ENCODE data around the gene KHSRP. TPM values are rescaled to one million over a fixed set of nuclear protein-coding genes. Genes with fewer than 3 reads are reported as not detected.
"Not testable (repeated sequence)": the region's sequence is repeated elsewhere in the genome, so short reads cannot be mapped to it uniquely, and the experiment has no call there.

Gene KHSRP
- total RNA-seq, 1 donor from 2014 or later = 65.2 TPM

GRCh38 chr19:6412447-6413091 lies 12.0 kb downstream of the KHSRP start:
- Histone ChIP-seq H3K4me1 (ENCODE audit: control insufficient read depth in 3 of 3, insufficient read depth in 3 of 3, low read length in 3 of 3) (no peaks in the 10 kb centered on the region), H3K9ac (ENCODE audit: low read depth in 1 of 3, low read length in 3 of 3) (no peak overlapping the region), H3K36me3 (ENCODE audit: control insufficient read depth in 3 of 3, insufficient read depth in 3 of 3, low read length in 3 of 3) (peaks cover 29 to 32% (median 30%) of the 10 kb centered on the region in 3 donors), H3K9me3 (ENCODE audit: control insufficient read depth in 3 of 3, low read length in 3 of 3) (no peaks in the 10 kb centered on the region), H3K27me3 (ENCODE audit: control insufficient read depth in 3 of 3, insufficient read depth in 3 of 3, low read length in 3 of 3) (no peaks in the 10 kb centered on the region), H3K4me3 (ENCODE audit: low read length in 3 of 3) (no peak overlapping the region), H3K27ac (ENCODE audit: low read depth, low read length) (no peak overlapping the region)

DNA sequence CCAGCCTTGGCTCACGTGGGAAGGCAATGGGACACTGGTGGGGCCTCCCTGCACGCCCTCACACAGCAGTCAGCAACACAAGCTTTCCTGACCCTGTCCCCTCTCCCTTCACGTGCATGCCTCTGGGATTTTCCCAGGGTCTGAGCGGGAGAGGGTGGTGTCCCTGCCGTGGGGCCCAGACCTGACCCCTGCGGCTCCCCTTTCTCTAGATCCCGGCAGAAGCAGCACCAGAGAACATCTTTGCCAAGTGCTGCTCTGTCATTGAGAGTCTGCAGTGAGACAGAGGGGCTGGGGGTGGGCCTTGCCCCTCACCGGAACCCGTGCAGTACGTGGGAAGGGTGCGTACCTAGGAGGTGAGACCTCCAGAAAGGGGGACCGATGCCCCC lies 12.6 kb downstream of the KHSRP start:
- H3K4me1 ChIP-seq (ENCODE audit: control insufficient read depth in 3 of 3, insufficient read depth in 3 of 3, low read length in 3 of 3) = no peaks in the 10 kb centered on the region
- no peak overlapping the region for H3K4me3 ChIP-seq (ENCODE audit: low read length in 3 of 3)
- H3K36me3 ChIP-seq (ENCODE audit: control insufficient read depth in 3 of 3, insufficient read depth in 3 of 3, low read length in 3 of 3) = peaks cover 24 to 27% (median 25%) of the 10 kb centered on the region in 3 donors
- H3K9me3 ChIP-seq (ENCODE audit: control insufficient read depth in 3 of 3, low read length in 3 of 3) = no peaks in the 10 kb centered on the region
- H3K9ac ChIP-seq (ENCODE audit: low read depth in 1 of 3, low read length in 3 of 3) = no peak overlapping the region
- H3K27ac ChIP-seq (ENCODE audit: low read depth, low read length) = no peak overlapping the region
- no peaks in the 10 kb centered on the region for H3K27me3 ChIP-seq (ENCODE audit: control insufficient read depth in 3 of 3, insufficient read depth in 3 of 3, low read length in 3 of 3)

DNA sequence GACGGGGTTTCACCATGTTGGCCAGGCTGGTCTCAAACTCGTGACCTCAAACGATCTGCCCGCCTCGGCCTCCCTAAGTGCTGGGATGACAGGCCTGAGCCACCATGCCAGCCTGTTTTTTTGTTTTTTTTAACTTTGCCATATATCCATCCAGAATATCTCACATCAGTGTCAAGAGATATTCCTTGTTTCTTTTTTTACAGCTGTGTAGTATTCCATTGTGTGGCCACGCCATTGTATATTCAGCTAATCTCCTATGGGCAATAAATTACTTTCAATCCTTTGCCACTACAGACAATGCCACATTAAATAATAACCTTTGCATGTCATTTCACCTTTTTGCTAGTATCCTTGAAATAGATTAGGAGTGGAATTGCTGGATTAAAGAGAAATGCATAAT lies 15.3 kb downstream of the KHSRP start:
- Histone ChIP-seq H3K27ac (ENCODE audit: low read depth, low read length) (no peak overlapping the region), H3K27me3 (ENCODE audit: control insufficient read depth in 3 of 3, insufficient read depth in 3 of 3, low read length in 3 of 3) (no peaks in the 10 kb centered on the region), H3K9me3 (ENCODE audit: control insufficient read depth in 3 of 3, low read length in 3 of 3) (no peaks in the 10 kb centered on the region), H3K36me3 (ENCODE audit: control insufficient read depth in 3 of 3, insufficient read depth in 3 of 3, low read length in 3 of 3) (peaks cover 4 to 6% (median 4%) of the 10 kb centered on the region in 3 donors), H3K9ac (ENCODE audit: low read depth in 1 of 3, low read length in 3 of 3) (no peak overlapping the region), H3K4me3 (ENCODE audit: low read length in 3 of 3) (no peak overlapping the region), H3K4me1 (ENCODE audit: control insufficient read depth in 3 of 3, insufficient read depth in 3 of 3, low read length in 3 of 3) (no peaks in the 10 kb centered on the region)

GRCh38 chr19:6406401-6406800 lies 18.2 kb downstream of the KHSRP start:
- no peak overlapping the region for H3K4me3 ChIP-seq (ENCODE audit: low read length in 3 of 3)
- H3K27ac ChIP-seq (ENCODE audit: low read depth, low read length) = no peak overlapping the region
- no peaks in the 10 kb centered on the region for H3K9me3 ChIP-seq (ENCODE audit: control insufficient read depth in 3 of 3, low read length in 3 of 3)
- H3K36me3 ChIP-seq (ENCODE audit: control insufficient read depth in 3 of 3, insufficient read depth in 3 of 3, low read length in 3 of 3) = no peaks in the 10 kb centered on the region
- H3K27me3 ChIP-seq (ENCODE audit: control insufficient read depth in 3 of 3, insufficient read depth in 3 of 3, low read length in 3 of 3) = no peaks in the 10 kb centered on the region
- no peak overlapping the region for H3K9ac ChIP-seq (ENCODE audit: low read depth in 1 of 3, low read length in 3 of 3)
- no peaks in the 10 kb centered on the region for H3K4me1 ChIP-seq (ENCODE audit: control insufficient read depth in 3 of 3, insufficient read depth in 3 of 3, low read length in 3 of 3)

GRCh38 chr19:6402837-6403608 lies 21.6 kb downstream of the KHSRP start:
- no peaks in the 10 kb centered on the region for H3K4me1 ChIP-seq (ENCODE audit: control insufficient read depth in 3 of 3, insufficient read depth in 3 of 3, low read length in 3 of 3)
- H3K27me3 ChIP-seq (ENCODE audit: control insufficient read depth in 3 of 3, insufficient read depth in 3 of 3, low read length in 3 of 3) = no peaks in the 10 kb centered on the region
- H3K9ac ChIP-seq (ENCODE audit: low read depth in 1 of 3, low read length in 3 of 3) = no peak overlapping the region
- H3K9me3 ChIP-seq (ENCODE audit: control insufficient read depth in 3 of 3, low read length in 3 of 3) = no peaks in the 10 kb centered on the region
- no peak overlapping the region for H3K27ac ChIP-seq (ENCODE audit: low read depth, low read length)
- H3K36me3 ChIP-seq (ENCODE audit: control insufficient read depth in 3 of 3, insufficient read depth in 3 of 3, low read length in 3 of 3) = no peaks in the 10 kb centered on the region
- no peak overlapping the region for H3K4me3 ChIP-seq (ENCODE audit: low read length in 3 of 3)

- Histone ChIP-seq H3K27me3 (ENCODE audit: control insufficient read depth in 3 of 3, insufficient read depth in 3 of 3, low read length in 3 of 3) (no peaks in the 10 kb centered on the region), H3K27ac (ENCODE audit: low read depth, low read length) (no peak overlapping the region), H3K9ac (ENCODE audit: low read depth in 1 of 3, low read length in 3 of 3) (no peak overlapping the region), H3K36me3 (ENCODE audit: control insufficient read depth in 3 of 3, insufficient read depth in 3 of 3, low read length in 3 of 3) (no peaks in the 10 kb centered on the region), H3K4me1 (ENCODE audit: control insufficient read depth in 3 of 3, insufficient read depth in 3 of 3, low read length in 3 of 3) (no peaks in the 10 kb centered on the region), H3K4me3 (ENCODE audit: low read length in 3 of 3) (no peak overlapping the region), H3K9me3 (ENCODE audit: control insufficient read depth in 3 of 3, low read length in 3 of 3) (no peaks in the 10 kb centered on the region)
Measured at GRCh38 chr19:6402058-6402457, 22.6 kb downstream of the KHSRP start.

DNA sequence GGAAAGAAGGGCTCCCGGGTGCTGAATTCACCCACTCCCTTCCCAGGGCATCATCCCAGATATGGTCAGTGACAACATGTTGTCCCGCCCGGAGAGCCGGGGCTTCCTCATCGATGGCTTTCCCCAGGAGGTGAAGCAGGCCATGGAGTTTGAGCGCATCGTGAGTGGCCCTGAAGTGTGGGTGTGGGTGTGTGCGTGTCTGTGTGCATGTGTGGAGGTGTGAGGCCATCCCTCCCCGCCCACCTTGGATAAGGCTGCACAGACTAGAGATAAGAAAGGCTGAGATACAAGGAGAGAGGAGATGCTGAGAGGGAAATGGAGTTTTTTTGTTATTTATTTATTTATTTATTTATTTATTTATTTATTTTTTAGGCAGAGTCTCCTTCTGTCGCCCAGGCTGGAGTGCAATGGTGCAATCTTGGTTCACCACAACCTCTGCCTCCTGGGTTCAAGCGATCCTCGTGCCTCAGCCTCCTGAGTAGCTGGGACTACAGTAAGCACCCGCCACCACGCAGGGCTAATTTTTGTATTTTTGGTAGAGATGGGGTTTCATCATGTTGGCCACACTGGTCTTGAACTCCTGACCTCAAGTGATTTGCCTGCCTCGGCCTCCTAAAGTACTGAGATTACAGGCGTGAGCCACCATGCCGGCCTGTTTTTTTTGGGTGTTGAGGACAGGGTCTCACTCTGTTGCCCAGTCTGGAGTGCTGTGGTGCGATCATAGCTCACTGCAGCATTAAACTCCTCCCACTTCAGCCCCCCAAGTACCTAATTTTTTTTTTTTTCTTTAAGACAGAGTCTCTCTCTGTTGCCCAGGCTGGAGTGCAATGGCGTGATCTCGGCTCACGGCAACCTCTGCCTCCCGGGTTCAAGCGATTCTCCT lies 24.3 kb downstream of the KHSRP start:
- H3K4me3 ChIP-seq (ENCODE audit: low read length in 3 of 3); H3K27ac ChIP-seq (ENCODE audit: low read depth, low read length); H3K9ac ChIP-seq (ENCODE audit: low read depth in 1 of 3, low read length in 3 of 3); H3K27me3 ChIP-seq (ENCODE audit: control insufficient read depth in 3 of 3, insufficient read depth in 3 of 3, low read length in 3 of 3); H3K9me3 ChIP-seq (ENCODE audit: control insufficient read depth in 3 of 3, low read length in 3 of 3); H3K36me3 ChIP-seq (ENCODE audit: control insufficient read depth in 3 of 3, insufficient read depth in 3 of 3, low read length in 3 of 3); H3K4me1 ChIP-seq (ENCODE audit: control insufficient read depth in 3 of 3, insufficient read depth in 3 of 3, low read length in 3 of 3): not testable (repeated sequence)

DNA sequence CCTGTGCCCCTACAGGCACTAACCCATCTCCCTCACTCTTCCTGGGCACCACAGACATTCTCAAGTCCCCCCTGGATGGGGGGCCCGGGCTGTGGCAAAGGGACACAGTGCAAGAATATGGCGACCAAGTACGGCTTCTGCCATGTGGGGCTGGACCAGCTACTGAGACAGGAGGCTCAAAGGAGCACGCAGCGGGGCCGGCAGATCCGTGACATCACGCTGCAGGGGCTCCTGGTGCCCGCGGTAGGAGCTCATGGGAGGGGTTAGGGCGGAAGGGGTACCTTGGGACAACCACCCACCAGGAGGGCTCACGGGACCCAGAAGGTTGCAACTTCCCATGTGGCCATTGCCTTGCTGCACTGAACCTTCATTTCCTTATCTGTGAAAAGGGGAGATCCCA lies 28.3 kb downstream of the KHSRP start:
- H3K4me3 ChIP-seq (ENCODE audit: low read length in 3 of 3) = no peak overlapping the region
- no peaks in the 10 kb centered on the region for H3K27me3 ChIP-seq (ENCODE audit: control insufficient read depth in 3 of 3, insufficient read depth in 3 of 3, low read length in 3 of 3)
- H3K9ac ChIP-seq (ENCODE audit: low read depth in 1 of 3, low read length in 3 of 3) = no peak overlapping the region
- no peaks in the 10 kb centered on the region for H3K36me3 ChIP-seq (ENCODE audit: control insufficient read depth in 3 of 3, insufficient read depth in 3 of 3, low read length in 3 of 3)
- H3K9me3 ChIP-seq (ENCODE audit: control insufficient read depth in 3 of 3, low read length in 3 of 3) = no peaks in the 10 kb centered on the region
- peaks cover 14 to 15% (median 15%) of the 10 kb centered on the region in 3 donors for H3K4me1 ChIP-seq (ENCODE audit: control insufficient read depth in 3 of 3, insufficient read depth in 3 of 3, low read length in 3 of 3)
- no peak overlapping the region for H3K27ac ChIP-seq (ENCODE audit: low read depth, low read length)

GRCh38 chr19:6394831-6395230 lies 29.8 kb downstream of the KHSRP start:
- peaks cover 2 to 4% (median 3%) of the 10 kb centered on the region in 3 donors for H3K36me3 ChIP-seq (ENCODE audit: control insufficient read depth in 3 of 3, insufficient read depth in 3 of 3, low read length in 3 of 3)
- no peak overlapping the region for H3K4me3 ChIP-seq (ENCODE audit: low read length in 3 of 3)
- H3K27ac ChIP-seq (ENCODE audit: low read depth, low read length) = no peak overlapping the region
- H3K4me1 ChIP-seq (ENCODE audit: control insufficient read depth in 3 of 3, insufficient read depth in 3 of 3, low read length in 3 of 3) = peaks cover 14 to 15% (median 15%) of the 10 kb centered on the region in 3 donors
- no peaks in the 10 kb centered on the region for H3K27me3 ChIP-seq (ENCODE audit: control insufficient read depth in 3 of 3, insufficient read depth in 3 of 3, low read length in 3 of 3)
- no peaks in the 10 kb centered on the region for H3K9me3 ChIP-seq (ENCODE audit: control insufficient read depth in 3 of 3, low read length in 3 of 3)
- no peak overlapping the region for H3K9ac ChIP-seq (ENCODE audit: low read depth in 1 of 3, low read length in 3 of 3)

All from skeletal muscle tissue (tissue), 4 donors.